ENCODE measurements around the gene HES2.
"Not testable (repeated sequence)": the region's sequence is repeated elsewhere in the genome, so short reads cannot be mapped to it uniquely, and the experiment has no call there.

HES2 gene

DNA sequence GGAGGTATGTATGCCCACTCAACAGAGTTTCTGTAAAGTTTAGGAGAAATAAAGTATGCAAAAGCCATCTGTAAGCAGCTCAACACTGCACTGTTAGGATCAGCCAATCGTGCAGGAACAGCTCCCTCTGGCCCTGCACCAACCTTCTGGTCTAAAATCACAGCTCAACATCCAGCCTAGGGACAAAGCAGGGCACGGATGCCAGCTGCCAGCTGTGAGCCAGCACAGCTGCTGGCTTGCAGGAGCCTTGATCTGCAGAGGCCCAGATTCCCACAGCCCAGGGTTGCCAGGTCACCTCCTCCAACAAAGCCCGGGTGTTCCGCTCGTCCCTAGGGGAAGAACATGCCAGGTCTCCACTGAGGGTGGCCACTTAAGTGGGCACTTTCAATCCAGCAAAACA, 34.8 kb downstream of the HES2 start:
- DNase-seq (ENCODE audit: low read depth): peak; percentile 23
- peak overlapping the region; percentile 41 for H3K4me3 ChIP-seq (ENCODE audit: low read length)
- TF ChIP-seq, protein P1, sequence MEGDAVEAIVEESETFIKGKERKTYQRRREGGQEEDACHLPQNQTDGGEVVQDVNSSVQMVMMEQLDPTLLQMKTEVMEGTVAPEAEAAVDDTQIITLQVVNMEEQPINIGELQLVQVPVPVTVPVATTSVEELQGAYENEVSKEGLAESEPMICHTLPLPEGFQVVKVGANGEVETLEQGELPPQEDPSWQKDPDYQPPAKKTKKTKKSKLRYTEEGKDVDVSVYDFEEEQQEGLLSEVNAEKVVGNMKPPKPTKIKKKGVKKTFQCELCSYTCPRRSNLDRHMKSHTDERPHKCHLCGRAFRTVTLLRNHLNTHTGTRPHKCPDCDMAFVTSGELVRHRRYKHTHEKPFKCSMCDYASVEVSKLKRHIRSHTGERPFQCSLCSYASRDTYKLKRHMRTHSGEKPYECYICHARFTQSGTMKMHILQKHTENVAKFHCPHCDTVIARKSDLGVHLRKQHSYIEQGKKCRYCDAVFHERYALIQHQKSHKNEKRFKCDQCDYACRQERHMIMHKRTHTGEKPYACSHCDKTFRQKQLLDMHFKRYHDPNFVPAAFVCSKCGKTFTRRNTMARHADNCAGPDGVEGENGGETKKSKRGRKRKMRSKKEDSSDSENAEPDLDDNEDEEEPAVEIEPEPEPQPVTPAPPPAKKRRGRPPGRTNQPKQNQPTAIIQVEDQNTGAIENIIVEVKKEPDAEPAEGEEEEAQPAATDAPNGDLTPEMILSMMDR (IDR thresholded peaks at IDR 0.05; ENCODE audit: insufficient read depth, low read depth, low read length, missing control alignments): no peak

DNA sequence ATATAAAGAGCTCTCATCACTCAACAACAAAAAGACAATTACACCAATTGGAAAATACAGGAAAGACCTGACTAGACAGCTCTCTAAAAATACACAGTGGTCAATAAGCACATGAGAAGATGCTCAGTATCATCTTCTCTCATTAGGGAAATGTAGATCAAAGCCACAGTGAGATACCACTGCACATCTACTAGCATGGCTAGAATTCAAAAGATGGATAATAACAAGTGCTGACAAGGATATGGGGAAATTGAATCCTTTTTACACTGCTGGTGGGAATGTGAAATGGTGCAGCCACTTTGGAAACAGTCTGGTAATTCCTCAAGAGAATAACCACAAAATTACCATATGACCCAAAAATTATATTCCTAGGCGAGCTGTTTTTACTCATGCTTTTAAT, 35.6 kb downstream of the HES2 start:
- no peak overlapping the region for H3K4me3 ChIP-seq (ENCODE audit: low read length)
- no peak for DNase-seq (ENCODE audit: low read depth)
- TF ChIP-seq, protein P1 (IDR thresholded peaks at IDR 0.05; ENCODE audit: insufficient read depth, low read depth, low read length, missing control alignments): no peak

DNA sequence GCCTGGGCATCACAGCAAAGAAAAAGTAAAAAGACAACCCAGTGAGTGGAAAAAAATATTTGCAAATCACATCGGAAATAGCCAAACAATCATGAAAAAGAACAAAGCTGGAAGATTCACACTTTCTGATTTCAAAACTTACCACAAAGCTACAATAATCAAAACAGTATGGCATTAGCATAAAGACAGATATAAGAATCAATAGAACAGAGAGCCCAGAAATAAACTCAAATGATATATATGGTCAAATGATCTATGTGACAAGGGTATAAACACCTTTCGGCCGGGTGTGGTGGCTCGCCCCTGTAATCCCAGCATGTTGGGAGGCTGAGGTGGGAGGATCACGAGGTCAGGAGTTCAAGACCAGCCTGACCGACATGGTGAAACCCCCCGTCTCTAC, 39.7 kb downstream of the HES2 start:
- DNase-seq (ENCODE audit: low read depth): no peak
- TF ChIP-seq, protein P1 (IDR thresholded peaks at IDR 0.05; ENCODE audit: insufficient read depth, low read depth, low read length, missing control alignments): no peak
- H3K4me3 ChIP-seq (ENCODE audit: low read length): no peak overlapping the region

DNA sequence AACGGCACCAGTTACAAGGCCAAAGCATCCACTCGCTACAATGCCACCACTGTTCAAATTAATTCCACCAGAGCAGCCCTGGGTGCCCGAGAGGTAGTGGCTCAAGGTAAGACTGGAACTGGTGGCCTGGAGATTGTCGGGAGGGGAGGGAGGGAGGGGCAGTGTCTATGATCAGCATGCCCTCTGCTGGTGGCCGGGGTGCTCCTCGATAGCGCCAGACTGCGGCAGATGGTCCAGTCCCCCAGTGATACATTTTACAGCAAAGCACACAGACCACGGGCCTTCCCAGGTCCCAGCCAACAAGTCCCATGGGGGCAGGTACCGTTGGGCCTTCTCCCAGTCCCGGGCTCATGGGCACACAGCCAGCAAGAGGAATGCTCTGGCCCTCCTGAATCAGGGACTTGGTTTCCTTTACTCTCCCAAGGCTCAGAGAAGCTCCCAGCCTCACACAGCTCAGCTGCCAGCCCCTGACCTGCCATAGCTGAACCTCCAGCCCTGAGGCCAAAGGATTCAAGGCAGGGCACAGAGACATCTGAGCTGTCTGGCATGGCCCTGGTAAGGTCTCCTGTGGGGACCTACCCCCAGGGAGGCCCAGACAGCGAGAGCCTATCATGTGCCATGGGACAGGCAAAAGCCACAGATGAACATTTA, 41.5 kb downstream of the HES2 start:
- DNase-seq (ENCODE audit: low read depth): no peak
- no peak overlapping the region for H3K4me3 ChIP-seq (ENCODE audit: low read length)
- TF ChIP-seq, protein P1 (IDR thresholded peaks at IDR 0.05; ENCODE audit: insufficient read depth, low read depth, low read length, missing control alignments): no peak

DNA sequence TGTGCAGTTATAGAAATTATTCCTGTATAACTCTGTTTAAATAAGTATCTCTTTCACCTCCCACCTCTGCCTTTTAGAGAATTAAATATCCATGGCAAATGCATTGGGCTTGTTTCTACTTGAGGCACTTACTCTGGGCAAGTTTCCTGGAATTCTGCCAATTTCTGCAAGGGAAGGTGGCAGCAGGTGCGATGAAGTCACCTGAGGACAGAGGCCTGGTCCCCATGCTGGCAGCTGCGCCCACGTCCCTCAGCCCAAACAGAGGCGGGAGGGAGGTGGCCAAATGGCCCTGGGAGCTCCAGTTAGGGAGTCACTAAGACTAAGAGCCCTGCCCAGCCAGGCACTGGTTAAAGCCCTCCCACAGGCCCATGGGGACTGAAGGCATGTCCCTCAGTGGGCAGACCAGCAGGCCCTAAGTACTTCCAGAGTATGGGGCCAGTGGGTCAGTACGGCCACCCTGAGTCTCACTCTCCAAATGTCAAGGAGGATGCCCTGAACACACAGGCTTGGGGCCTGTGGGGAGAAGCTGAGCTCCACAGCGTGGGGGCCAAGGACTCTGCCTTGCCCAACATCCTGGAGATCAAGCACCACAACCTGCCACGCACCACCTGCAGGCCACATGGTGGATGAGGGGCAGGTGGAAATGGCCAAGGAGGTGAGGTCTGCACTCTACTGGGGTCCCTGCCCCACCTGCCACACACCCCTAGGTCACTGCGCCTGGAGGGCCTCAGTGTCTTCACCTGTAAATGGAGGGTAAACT, 45.6 kb downstream of the HES2 start:
- TF ChIP-seq, protein P1 (IDR thresholded peaks at IDR 0.05; ENCODE audit: insufficient read depth, low read depth, low read length, missing control alignments): no peak
- no peak overlapping the region for H3K4me3 ChIP-seq (ENCODE audit: low read length)
- peak; percentile 82 for DNase-seq (ENCODE audit: low read depth)

DNA sequence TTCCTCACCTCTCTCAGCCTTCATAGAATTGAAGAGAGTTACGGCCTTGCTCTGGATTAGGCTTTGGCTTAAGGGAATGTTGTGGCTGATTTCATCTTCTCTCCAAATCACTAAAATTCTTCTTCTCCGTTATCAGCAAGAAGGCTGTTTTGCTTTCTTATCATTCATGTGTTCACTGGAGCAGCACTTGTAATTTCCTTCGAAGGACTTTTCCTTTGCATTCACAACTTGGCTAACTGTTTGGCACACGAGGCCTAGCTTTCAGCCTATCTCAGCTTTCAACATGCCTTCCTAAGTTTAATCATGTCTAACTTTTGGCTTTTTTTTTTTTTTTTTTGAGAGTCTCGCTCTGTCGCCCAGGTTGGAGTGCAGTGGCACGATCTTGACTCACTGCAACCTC, 47.5 kb downstream of the HES2 start:
- H3K4me3 ChIP-seq (ENCODE audit: low read length); DNase-seq (ENCODE audit: low read depth): not testable (repeated sequence)

DNA sequence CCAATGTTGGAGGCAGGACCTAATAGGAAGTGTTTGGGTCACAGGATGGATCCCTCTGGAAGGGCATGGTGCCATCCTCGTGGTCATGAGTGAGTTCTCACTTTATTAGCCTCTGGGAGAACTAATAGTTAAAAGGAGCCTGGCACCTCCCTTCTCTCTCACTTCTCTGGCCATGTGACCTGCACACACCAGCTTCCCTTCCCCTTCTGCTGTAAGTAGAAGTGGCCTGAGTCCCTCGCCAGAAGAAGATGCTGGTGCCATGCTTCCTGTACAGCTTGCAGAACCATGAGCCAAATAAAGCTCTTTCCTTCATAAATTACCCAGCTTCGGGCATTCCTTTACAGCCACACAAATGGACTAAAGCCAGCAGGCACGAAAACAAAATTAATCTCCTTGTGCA, 49.7 kb downstream of the HES2 start:
- H3K4me3 ChIP-seq (ENCODE audit: low read length): no peak overlapping the region
- DNase-seq (ENCODE audit: low read depth): no peak
- TF ChIP-seq, protein P1 (IDR thresholded peaks at IDR 0.05; ENCODE audit: insufficient read depth, low read depth, low read length, missing control alignments): no peak
